Osteoblast (primary cell): Measurements from ENCODE around the gene STOML2. TPM values are rescaled to one million over a fixed set of nuclear protein-coding genes. Genes with fewer than 3 reads are reported as not detected.
A peak's percentile ranks its signal among the peaks of the same experiment; 100 is the strongest.

Experiments
- DNase-seq: peaks from one replicate; pipeline ENCODE4 v3.0.0; 2011; ENCODE audit warnings: low spot score, mixed read lengths; ENCODE audit not compliant: insufficient read length; ENCODE audit errors: missing footprints
- H2AFZ ChIP-seq: 2 replicates; pipeline ENCODE4 v1.6.0; 2011; ENCODE audit warnings: mild to moderate bottlenecking, low read length
- H3K27ac ChIP-seq: 2 replicates; pipeline ENCODE4 v1.5.1; 2011; ENCODE audit warnings: mild to moderate bottlenecking, low read depth, low read length, moderate library complexity
- H3K27me3 ChIP-seq: 2 replicates; pipeline ENCODE4 v1.6.0; 2012; ENCODE audit warnings: mild to moderate bottlenecking, control low read depth, inconsistent platforms, low read length, moderate library complexity; ENCODE audit not compliant: insufficient read depth
- H3K36me3 ChIP-seq: 2 replicates; pipeline ENCODE4 v1.5.1; 2011; ENCODE audit warnings: mild to moderate bottlenecking, low read length, control low read depth, moderate library complexity; ENCODE audit not compliant: insufficient read depth
- H3K4me1 ChIP-seq: 2 replicates; pipeline ENCODE4 v1.5.1; 2011; ENCODE audit warnings: mild to moderate bottlenecking, low read length, control low read depth, moderate library complexity; ENCODE audit not compliant: insufficient read depth
- H3K4me2 ChIP-seq: 2 replicates; pipeline ENCODE4 v1.6.0; 2011; ENCODE audit warnings: mild to moderate bottlenecking, low read length; ENCODE audit not compliant: insufficient read depth
- H3K4me3 ChIP-seq: fragments of 200-600 bp; sonication (generic); 3 replicates; pipeline ENCODE4 v1.5.1; 2012; ENCODE audit warnings: mild to moderate bottlenecking, low read length, inconsistent platforms; ENCODE audit not compliant: insufficient read depth
- H3K79me2 ChIP-seq: 2 replicates; pipeline ENCODE4 v1.6.0; 2012; ENCODE audit warnings: mild to moderate bottlenecking, low read length, control low read depth, inconsistent platforms; ENCODE audit not compliant: insufficient read depth
- H3K9me3 ChIP-seq: 2 replicates; pipeline ENCODE4 v1.5.1; 2011; ENCODE audit warnings: low read depth, low read length, control low read depth
- H4K20me1 ChIP-seq: 2 replicates; pipeline ENCODE4 v1.6.0; 2012; ENCODE audit warnings: mild to moderate bottlenecking, low read length, control low read depth; ENCODE audit not compliant: insufficient read depth
- total RNA-seq: library from RNA; depleted of rRNA; stranded (reverse); fragments of >200 nt; gene quantifications from 2 replicates; pipeline ENCODE4 v1.2.3, GENCODE V29; 2012
- TF ChIP-seq, protein P1 (sequence below): IDR thresholded peaks from 2 replicates; pipeline ENCODE4 v1.5.1; 2011; ENCODE audit warnings: mild to moderate bottlenecking, low read depth, low read length, moderate library complexity; ENCODE audit errors: extremely low read depth

Gene STOML2
- total RNA-seq, 1 donor = 130 TPM

DNA sequence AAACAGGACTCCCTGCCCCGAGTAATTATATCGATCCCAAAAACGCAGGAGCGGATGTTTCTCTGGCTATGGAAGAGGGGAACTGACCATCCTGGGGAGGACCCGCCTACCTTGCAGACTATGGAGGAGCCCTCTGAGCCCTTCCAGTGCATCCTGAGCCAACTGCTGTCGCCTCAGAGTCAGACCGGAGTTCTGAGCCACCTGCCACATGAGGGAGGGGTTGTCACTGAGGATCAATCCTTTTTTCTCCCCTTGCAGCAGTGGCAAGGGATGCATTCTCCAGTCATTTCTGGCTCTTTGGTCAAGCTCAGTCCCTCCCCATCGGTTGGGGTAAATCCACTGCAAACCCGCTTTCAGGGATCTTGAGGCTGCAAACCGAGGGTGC lies 23.9 kb downstream of the STOML2 start:
- peak overlapping the region; percentile 97 for H3K4me2 ChIP-seq
- peaks cover 14% of the 10 kb centered on the region for H3K4me1 ChIP-seq
- no peaks in the 10 kb centered on the region for H3K9me3 ChIP-seq
- peak overlapping the region; percentile 89 for H2AFZ ChIP-seq
- H3K27ac ChIP-seq = peak overlapping the region; percentile 56
- peaks cover 27% of the 10 kb centered on the region for H3K79me2 ChIP-seq
- peaks cover 20% of the 10 kb centered on the region for H3K36me3 ChIP-seq
- H3K4me3 ChIP-seq = peak overlapping the region; percentile 92
- TF ChIP-seq, protein P1, sequence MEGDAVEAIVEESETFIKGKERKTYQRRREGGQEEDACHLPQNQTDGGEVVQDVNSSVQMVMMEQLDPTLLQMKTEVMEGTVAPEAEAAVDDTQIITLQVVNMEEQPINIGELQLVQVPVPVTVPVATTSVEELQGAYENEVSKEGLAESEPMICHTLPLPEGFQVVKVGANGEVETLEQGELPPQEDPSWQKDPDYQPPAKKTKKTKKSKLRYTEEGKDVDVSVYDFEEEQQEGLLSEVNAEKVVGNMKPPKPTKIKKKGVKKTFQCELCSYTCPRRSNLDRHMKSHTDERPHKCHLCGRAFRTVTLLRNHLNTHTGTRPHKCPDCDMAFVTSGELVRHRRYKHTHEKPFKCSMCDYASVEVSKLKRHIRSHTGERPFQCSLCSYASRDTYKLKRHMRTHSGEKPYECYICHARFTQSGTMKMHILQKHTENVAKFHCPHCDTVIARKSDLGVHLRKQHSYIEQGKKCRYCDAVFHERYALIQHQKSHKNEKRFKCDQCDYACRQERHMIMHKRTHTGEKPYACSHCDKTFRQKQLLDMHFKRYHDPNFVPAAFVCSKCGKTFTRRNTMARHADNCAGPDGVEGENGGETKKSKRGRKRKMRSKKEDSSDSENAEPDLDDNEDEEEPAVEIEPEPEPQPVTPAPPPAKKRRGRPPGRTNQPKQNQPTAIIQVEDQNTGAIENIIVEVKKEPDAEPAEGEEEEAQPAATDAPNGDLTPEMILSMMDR = no peak
- H3K27me3 ChIP-seq = no peaks in the 10 kb centered on the region
- no peak for DNase-seq
- no peaks in the 10 kb centered on the region for H4K20me1 ChIP-seq

DNA sequence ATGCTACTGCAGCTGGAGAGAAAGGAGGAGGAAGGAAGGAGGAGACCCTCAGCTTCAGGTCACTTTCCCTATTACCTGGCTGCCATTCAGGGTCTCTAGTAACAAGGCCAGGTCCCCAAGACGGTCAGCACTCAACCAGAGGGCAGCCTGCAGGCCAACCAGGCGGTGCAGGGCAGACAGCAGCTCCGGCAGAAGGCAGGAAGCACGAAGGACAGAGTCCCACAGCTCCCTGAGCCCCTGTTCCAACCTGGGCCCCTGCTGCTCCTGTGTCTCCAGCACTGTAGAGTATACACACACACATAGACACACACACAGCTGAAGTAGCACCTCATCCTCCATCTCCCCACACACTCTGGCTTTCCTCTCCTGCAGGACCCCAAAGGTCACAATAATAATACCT lies 24.9 kb downstream of the STOML2 start:
- Histone ChIP-seq H3K4me3 (no peak overlapping the region), H3K79me2 (peaks cover 27% of the 10 kb centered on the region), H3K27ac (no peak overlapping the region), H3K4me2 (peak overlapping the region; percentile 97), H3K9me3 (no peaks in the 10 kb centered on the region), H4K20me1 (no peaks in the 10 kb centered on the region), H2AFZ (no peak overlapping the region), H3K27me3 (no peaks in the 10 kb centered on the region), H3K4me1 (peaks cover 18% of the 10 kb centered on the region), H3K36me3 (peaks cover 24% of the 10 kb centered on the region)
- DNase-seq = no peak
- TF ChIP-seq, protein P1 = no peak

DNA sequence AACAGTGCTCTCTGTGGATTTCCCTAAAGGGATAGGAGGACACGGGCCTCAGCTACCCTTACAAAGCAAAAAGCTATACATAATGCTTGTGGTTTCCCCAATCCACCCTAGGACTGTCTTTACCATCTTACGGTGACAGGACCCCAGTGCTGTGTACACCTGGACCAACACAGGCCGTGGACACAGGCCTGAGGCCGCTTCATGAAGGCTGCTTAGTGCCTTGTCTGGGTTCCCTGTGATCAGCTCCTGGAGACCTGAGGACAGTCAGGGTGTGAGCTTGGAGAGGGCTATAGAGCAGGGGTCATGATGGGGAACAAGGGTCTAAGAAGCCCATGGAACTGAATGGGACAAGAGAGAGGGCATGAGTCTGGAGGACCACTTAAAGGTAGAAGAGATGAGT lies 26.1 kb downstream of the STOML2 start:
- Histone ChIP-seq H3K36me3 (peaks cover 24% of the 10 kb centered on the region), H3K27ac (no peak overlapping the region), H3K4me2 (no peak overlapping the region), H2AFZ (no peak overlapping the region), H3K79me2 (peaks cover 29% of the 10 kb centered on the region), H3K4me1 (peaks cover 22% of the 10 kb centered on the region), H3K4me3 (no peak overlapping the region), H4K20me1 (no peaks in the 10 kb centered on the region), H3K27me3 (no peaks in the 10 kb centered on the region), H3K9me3 (no peaks in the 10 kb centered on the region)
- DNase-seq = no peak
- TF ChIP-seq, protein P1 = no peak

DNA sequence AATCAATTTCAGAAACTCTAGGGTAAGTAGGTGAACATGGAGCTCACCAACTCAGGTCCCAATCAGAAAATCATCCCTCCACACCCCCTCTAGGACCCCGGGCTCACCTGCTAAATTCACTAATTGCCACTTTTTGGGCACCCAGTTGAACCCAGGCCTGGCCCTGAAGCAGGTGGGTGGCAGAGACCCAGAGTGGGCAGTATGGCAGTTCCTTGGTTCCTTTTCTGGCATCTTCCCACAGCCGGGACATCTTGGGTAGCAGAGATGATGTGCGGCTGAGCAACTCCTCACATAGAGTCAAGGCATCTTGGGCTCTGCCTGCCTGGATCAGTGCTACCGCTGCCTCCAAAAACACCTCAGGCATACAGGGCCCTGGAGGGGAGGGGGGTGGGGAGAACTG lies 27.6 kb downstream of the STOML2 start:
- TF ChIP-seq, protein P1 = no peak
- peaks cover 24% of the 10 kb centered on the region for H3K36me3 ChIP-seq
- H3K9me3 ChIP-seq = no peaks in the 10 kb centered on the region
- H3K27me3 ChIP-seq = no peaks in the 10 kb centered on the region
- peaks cover 29% of the 10 kb centered on the region for H3K4me1 ChIP-seq
- H2AFZ ChIP-seq = no peak overlapping the region
- no peak for DNase-seq
- no peak overlapping the region for H3K4me2 ChIP-seq
- H3K27ac ChIP-seq = no peak overlapping the region
- H4K20me1 ChIP-seq = peaks cover 15% of the 10 kb centered on the region
- H3K4me3 ChIP-seq = no peak overlapping the region
- peaks cover 44% of the 10 kb centered on the region for H3K79me2 ChIP-seq
